NCI-H345 (cell line): ENCODE results near the gene ITGB1BP1.
A peak's percentile ranks its signal among the peaks of the same experiment; 100 is the strongest.

Experiments
- DNase-seq: peaks from one replicate; lab custom pipeline; 2025; lab: John Stamatoyannopoulos, UW

ITGB1BP1 gene

GRCh38 chr2:9423100-9423921, at the start of gene ITGB1BP1, which contains the start of gene CPSF3:
TSS of gene ITGB1BP1 (minus strand) at chr2:9423528. CDS start at chr2:9418697, 4,831 bp downstream.
TSS of gene CPSF3 (plus strand) at chr2:9423654. CDS start at chr2:9423774, 120 bp downstream.
- peak; percentile 100 for DNase-seq

GRCh38 chr2:9472511-9472910, 49.2 kb upstream of the ITGB1BP1 start:
- no peak for DNase-seq

GRCh38 chr2:9471206-9471605, 47.9 kb upstream of the ITGB1BP1 start:
- DNase-seq, result no peak

- no peak for DNase-seq
These were observed 44.4 kb upstream of the ITGB1BP1 start for GRCh38 chr2:9467687-9468086.

GRCh38 chr2:9466147-9466683, 42.9 kb upstream of the ITGB1BP1 start:
- DNase-seq, result no peak

GRCh38 chr2:9465170-9465569, 41.8 kb upstream of the ITGB1BP1 start:
- DNase-seq, result no peak

- no peak for DNase-seq
These were observed 40.3 kb upstream of the ITGB1BP1 start for GRCh38 chr2:9463698-9464034.

- DNase-seq, result peak; percentile 49
These were observed 39.8 kb upstream of the ITGB1BP1 start for GRCh38 chr2:9462886-9463697.

GRCh38 chr2:9462313-9462712, 39.0 kb upstream of the ITGB1BP1 start:
- DNase-seq, result no peak

GRCh38 chr2:9461079-9461478, 37.8 kb upstream of the ITGB1BP1 start:
- no peak for DNase-seq

GRCh38 chr2:9460441-9461017, 37.2 kb upstream of the ITGB1BP1 start:
- DNase-seq, result no peak

- no peak for DNase-seq
These were observed 27.9 kb upstream of the ITGB1BP1 start for GRCh38 chr2:9451231-9451630.

- DNase-seq, result no peak
These were observed 21.8 kb upstream of the ITGB1BP1 start for GRCh38 chr2:9445089-9445488.

GRCh38 chr2:9443526-9443925, 20.2 kb upstream of the ITGB1BP1 start:
- no peak for DNase-seq

- no peak for DNase-seq
These were observed 18.2 kb upstream of the ITGB1BP1 start for GRCh38 chr2:9441556-9441955.

GRCh38 chr2:9440058-9440727, 16.9 kb upstream of the ITGB1BP1 start:
- no peak for DNase-seq

GRCh38 chr2:9439536-9439935, 16.2 kb upstream of the ITGB1BP1 start:
- DNase-seq, result no peak

GRCh38 chr2:9434489-9434888, 11.2 kb upstream of the ITGB1BP1 start:
- DNase-seq, result no peak

GRCh38 chr2:9430316-9431293, 7.3 kb upstream of the ITGB1BP1 start:
- no peak for DNase-seq

- DNase-seq, result no peak
These were observed 5.7 kb upstream of the ITGB1BP1 start for GRCh38 chr2:9428965-9429577.
